Stomach (tissue), 9 donors: ENCODE measurements around the gene PCDHB13. TPM values are rescaled to one million over a fixed set of nuclear protein-coding genes. Genes with fewer than 3 reads are reported as not detected.
"Not testable (repeated sequence)": the region's sequence is repeated elsewhere in the genome, so short reads cannot be mapped to it uniquely, and the experiment has no call there.

ENCODE experiments used
- DNase-seq, 2 donors: peaks; one replicate each; pipeline versions ENCODE4 v3.0.0 to v3.0.0-alpha.2; 2013 to 2019
- H3K27ac ChIP-seq, 5 donors: fragments of 200-600 bp in 4 of 5; sonication (generic) in 4 of 5; one replicate each; pipeline ENCODE4 v1.5.1; 2013 to 2019; ENCODE audit warnings: mild to moderate bottlenecking in 1 of 5, moderate library complexity in 1 of 5
- H3K27me3 ChIP-seq, 3 donors: fragments of 200-600 bp; sonication (generic); one replicate each; pipeline ENCODE4 v1.5.1; 2017 to 2019; ENCODE audit warnings: mixed run types in 1 of 3
- H3K36me3 ChIP-seq, 4 donors: fragments of 200-600 bp; sonication (generic); 1 replicate in 3 of 4; 2 replicates in 1 of 4; pipeline ENCODE4 v1.5.1; 2016 to 2019
- H3K4me1 ChIP-seq, 4 donors: fragments of 200-600 bp; sonication (generic); one replicate each; pipeline ENCODE4 v1.5.1; 2016 to 2019
- H3K4me3 ChIP-seq, 4 donors: fragments of 200-600 bp; sonication (generic) in 3 of 4; one replicate each; pipeline ENCODE4 v1.5.1; 2016 to 2019; ENCODE audit warnings: mild to moderate bottlenecking in 1 of 4
- H3K9me3 ChIP-seq, 4 donors: fragments of 200-600 bp; sonication (generic); one replicate each; pipeline ENCODE4 v1.5.1; 2016 to 2019
- CTCF ChIP-seq, 7 experiments: fragments of 450-650 bp in 4 of 7; fragments of 200-600 bp in 3 of 7; sonication (generic) in 3 of 7; IDR thresholded peaks; one replicate each; pipeline ENCODE4 v1.5.1; 2016 to 2019; ENCODE audit warnings: antibody characterized with exemption in 7 of 7, control low read depth in 2 of 7, mild to moderate bottlenecking in 1 of 7
- EP300 ChIP-seq: sonication (generic); formaldehyde crosslinking; IDR thresholded peaks from one replicate; pipeline ENCODE4 v1.6.1; 2017; ENCODE audit warnings: antibody characterized with exemption
- POLR2A ChIP-seq, 4 donors: fragments of 450-650 bp; IDR thresholded peaks; one replicate each; pipeline ENCODE4 v1.6.1; 2016; ENCODE audit warnings: antibody characterized with exemption in 4 of 4, control low read depth in 2 of 4, mild to moderate bottlenecking in 1 of 4, moderate library complexity in 1 of 4
- POLR2AphosphoS5 ChIP-seq, 3 donors: sonication (generic); formaldehyde crosslinking; IDR thresholded peaks; one replicate each; pipeline ENCODE4 v1.6.1; 2016; ENCODE audit warnings: antibody characterized with exemption in 3 of 3
- WGBS, 5 donors: extraction: QIAGEN DNeasy Blood & Tissue Kit in 3 of 5; methylation state at CpG; one replicate each; pipeline versions ENCODE4 v1.1.5 to v1.1.7; 2013 to 2018; 5-methylcytosine and 5-hydroxymethylcytosine counted together
- intact Hi-C: fragments of 100-400 bp; cut with DNase I; formaldehyde crosslinking; loops from one replicate; pipeline ENCODE4 v1.15.1; 2023; ENCODE audit warnings: low total_unique reads
- polyA plus RNA-seq, 3 donors: library from polyadenylated mRNA; stranded (reverse); fragments of 200-250 nt; gene quantifications; one replicate each; pipeline ENCODE4 v1.2.3, GENCODE V29; 2013
- total RNA-seq, 5 donors: library from RNA; depleted of rRNA; stranded (reverse); fragments of >200 nt; gene quantifications; one replicate each; pipeline versions ENCODE4 v1.1.0 to v1.2.3, GENCODE V29; 2014 to 2016
- donor health status: healthy with polysubstance abuse.
- donor health status: Bipolar disorder and iron deficiency.
- donor health status: healthy.

The PCDHB13 gene
- total and polyA plus RNA-seq, 8 donors, result under 0.01 to 28.1 (median 0.87) TPM; not detected in 1

- 20 to 31% (median 25%) methylated on average over 15 of the region's 15 CpGs for WGBS, 5 donors
- peak within 1 kb of the TSS; percentile 5 to 23 (median 14) for H3K4me3 ChIP-seq
- H3K4me1 ChIP-seq, result no peaks in the 10 kb centered on the region
- peak in 1 of 2 donors; percentile 52 for DNase-seq
- H3K27ac ChIP-seq, result no peak within 1 kb of the TSS
- intact Hi-C loops, result no loop called here
- H3K27me3 ChIP-seq, result peaks cover 0 to 23% (median 0%) of the 10 kb centered on the region in 3 donors
- TF ChIP-seq POLR2AphosphoS5 (IDR thresholded peaks at IDR 0.05), result no peak
- no peak for TF ChIP-seq POLR2A (IDR thresholded peaks at IDR 0.05)
- TF ChIP-seq CTCF (IDR thresholded peaks at IDR 0.05), result no peak
- TF ChIP-seq EP300, result no peak
- peaks cover 27 to 97% (median 82%) of the 10 kb centered on the region in 4 donors for H3K9me3 ChIP-seq
- H3K36me3 ChIP-seq, result peaks cover 0 to 10% (median 1%) of the 10 kb centered on the region in 4 donors
Observed at GRCh38 chr5:141223112-141223783, 9.5 kb downstream of the PCDHB13 start, which contains the start of gene PCDHB14. Gene PCDHB14, plus strand, starts transcription at chr5:141223343. Its CDS starts 163 bp downstream, at chr5:141223506.

- Histone ChIP-seq H3K27me3 (peaks cover 0 to 23% (median 0%) of the 10 kb centered on the region in 3 donors), H3K9me3 (peaks cover 20 to 90% (median 72%) of the 10 kb centered on the region in 4 donors)
- H3K36me3 ChIP-seq, intact Hi-C loops, H3K4me3 ChIP-seq, H3K27ac ChIP-seq, DNase-seq, H3K4me1 ChIP-seq: not testable (repeated sequence)
- WGBS, 5 donors, result 19 to 31% (median 27%) methylated on average over 12 to 35 of the region's 40 CpGs
Observed at GRCh38 chr5:141224844-141225243, 11.1 kb downstream of the PCDHB13 start.

DNA sequence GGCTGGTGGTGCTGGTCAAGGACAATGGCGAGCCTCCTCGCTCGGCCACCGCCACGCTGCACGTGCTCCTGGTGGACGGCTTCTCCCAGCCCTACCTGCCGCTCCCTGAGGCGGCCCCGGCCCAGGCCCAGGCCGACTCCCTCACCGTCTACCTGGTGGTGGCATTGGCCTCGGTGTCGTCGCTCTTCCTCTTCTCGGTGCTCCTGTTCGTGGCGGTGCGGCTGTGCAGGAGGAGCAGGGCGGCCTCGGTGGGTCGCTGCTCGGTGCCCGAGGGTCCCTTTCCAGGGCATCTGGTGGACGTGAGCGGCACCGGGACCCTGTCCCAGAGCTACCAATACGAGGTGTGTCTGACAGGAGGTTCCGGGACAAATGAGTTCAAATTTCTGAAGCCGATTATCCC lies 11.7 kb downstream of the PCDHB13 start:
- H3K36me3 ChIP-seq, H3K27ac ChIP-seq, DNase-seq, H3K4me3 ChIP-seq, intact Hi-C loops, H3K4me1 ChIP-seq: not testable (repeated sequence)
- peaks cover 0 to 23% (median 0%) of the 10 kb centered on the region in 3 donors for H3K27me3 ChIP-seq
- WGBS, 5 donors, result 29 to 57% (median 32%) methylated on average over 11 to 30 of the region's 30 CpGs
- peaks cover 20 to 88% (median 71%) of the 10 kb centered on the region in 4 donors for H3K9me3 ChIP-seq

DNA sequence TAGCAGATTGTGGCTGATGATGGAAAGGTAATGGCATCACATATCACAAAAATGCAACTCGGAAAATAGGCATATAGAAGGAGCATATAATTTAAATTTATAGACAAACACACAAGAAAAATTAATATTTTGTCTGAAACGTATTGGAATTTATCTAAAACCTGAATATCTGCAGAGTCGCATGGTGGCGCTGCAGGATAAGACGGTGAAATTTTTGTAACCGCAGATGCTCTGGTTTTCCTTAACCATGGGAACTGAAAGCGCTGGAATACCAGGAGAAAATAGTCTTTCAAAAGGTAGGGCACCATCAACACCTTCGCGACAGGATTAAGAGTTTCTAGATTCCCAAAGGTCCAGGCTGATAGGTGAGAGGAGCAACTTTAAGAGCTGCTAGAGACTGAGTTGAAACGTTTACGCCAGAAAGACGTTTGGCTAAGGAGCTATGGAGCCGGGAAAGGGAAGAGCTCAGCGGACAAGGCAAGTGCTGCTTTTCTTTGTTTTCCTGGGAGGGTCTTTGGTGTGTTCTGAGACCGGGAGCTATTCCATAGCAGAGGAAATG lies 20.5 kb downstream of the PCDHB13 start:
- no peak overlapping the region for H3K27ac ChIP-seq
- no peaks in the 10 kb centered on the region for H3K36me3 ChIP-seq
- intact Hi-C loops, result no loop called here
- peaks cover 36 to 94% (median 90%) of the 10 kb centered on the region in 4 donors for H3K9me3 ChIP-seq
- peak in 1 of 2 donors; percentile 31 for DNase-seq
- H3K4me3 ChIP-seq, result peak overlapping the region; percentile 1 to 26 (median 14)
- no peaks in the 10 kb centered on the region for H3K4me1 ChIP-seq
- TF ChIP-seq POLR2AphosphoS5 (IDR thresholded peaks at IDR 0.05) (no peak), POLR2A (IDR thresholded peaks at IDR 0.05) (no peak), CTCF (IDR thresholded peaks at IDR 0.05) (peak in 1 of 7 experiments; percentile 8), EP300 (no peak)
- peaks cover 0 to 30% (median 0%) of the 10 kb centered on the region in 3 donors for H3K27me3 ChIP-seq
- WGBS, 5 donors, result 6 to 12% (median 8%) methylated on average over 15 of the region's 15 CpGs

GRCh38 chr5:141235922-141236321 lies 22.2 kb downstream of the PCDHB13 start:
- H3K36me3 ChIP-seq, H3K4me1 ChIP-seq, H3K4me3 ChIP-seq, DNase-seq, intact Hi-C loops, H3K27ac ChIP-seq: not testable (repeated sequence)
- Histone ChIP-seq H3K9me3 (peaks cover 48 to 100% (median 97%) of the 10 kb centered on the region in 4 donors), H3K27me3 (peaks cover 0 to 36% (median 0%) of the 10 kb centered on the region in 3 donors)
- WGBS, 5 donors, result 26 to 40% (median 30%) methylated on average over 8 to 40 of the region's 40 CpGs
